ENCODE measurements around the gene ERGIC1. TPM values are rescaled to one million over a fixed set of nuclear protein-coding genes. Genes with fewer than 3 reads are reported as not detected.
A peak's percentile ranks its signal among the peaks of the same experiment; 100 is the strongest.

The ERGIC1 gene
- total RNA-seq, 1 donor from 2014 or later = 201 TPM

GRCh38 chr5:172973127-172973916 lies 139.3 kb downstream of the ERGIC1 start:
- DNase-seq (ENCODE audit: low spot score) = no peak

GRCh38 chr5:172973931-172974330 lies 139.9 kb downstream of the ERGIC1 start:
- DNase-seq (ENCODE audit: low spot score) = no peak

- DNase-seq (ENCODE audit: low spot score) = no peak
Observed at GRCh38 chr5:172975289-172975688, 141.2 kb downstream of the ERGIC1 start.

- no peak for DNase-seq (ENCODE audit: low spot score)
Observed at GRCh38 chr5:172979778-172980177, 145.7 kb downstream of the ERGIC1 start.

DNA sequence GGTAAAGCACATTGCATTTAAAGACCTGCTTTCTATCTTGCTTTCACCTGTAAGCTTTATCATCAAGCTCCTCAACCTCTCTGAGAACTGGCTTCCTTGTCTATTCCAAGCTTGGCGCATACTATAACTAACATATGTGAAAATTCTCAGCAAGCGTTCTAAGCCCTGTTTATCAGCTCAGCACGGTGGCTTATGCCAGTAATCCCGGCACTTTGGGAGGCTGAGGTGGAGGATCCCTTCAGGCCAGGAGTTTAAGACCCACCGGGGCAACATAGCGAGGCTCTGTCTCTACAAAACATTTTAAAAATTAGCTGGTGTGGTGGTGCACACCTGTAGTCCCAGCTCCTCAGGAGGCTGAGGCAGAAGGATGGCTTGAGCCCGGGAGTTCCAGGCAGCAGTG lies 147.9 kb downstream of the ERGIC1 start:
- no peak for DNase-seq (ENCODE audit: low spot score)

DNA sequence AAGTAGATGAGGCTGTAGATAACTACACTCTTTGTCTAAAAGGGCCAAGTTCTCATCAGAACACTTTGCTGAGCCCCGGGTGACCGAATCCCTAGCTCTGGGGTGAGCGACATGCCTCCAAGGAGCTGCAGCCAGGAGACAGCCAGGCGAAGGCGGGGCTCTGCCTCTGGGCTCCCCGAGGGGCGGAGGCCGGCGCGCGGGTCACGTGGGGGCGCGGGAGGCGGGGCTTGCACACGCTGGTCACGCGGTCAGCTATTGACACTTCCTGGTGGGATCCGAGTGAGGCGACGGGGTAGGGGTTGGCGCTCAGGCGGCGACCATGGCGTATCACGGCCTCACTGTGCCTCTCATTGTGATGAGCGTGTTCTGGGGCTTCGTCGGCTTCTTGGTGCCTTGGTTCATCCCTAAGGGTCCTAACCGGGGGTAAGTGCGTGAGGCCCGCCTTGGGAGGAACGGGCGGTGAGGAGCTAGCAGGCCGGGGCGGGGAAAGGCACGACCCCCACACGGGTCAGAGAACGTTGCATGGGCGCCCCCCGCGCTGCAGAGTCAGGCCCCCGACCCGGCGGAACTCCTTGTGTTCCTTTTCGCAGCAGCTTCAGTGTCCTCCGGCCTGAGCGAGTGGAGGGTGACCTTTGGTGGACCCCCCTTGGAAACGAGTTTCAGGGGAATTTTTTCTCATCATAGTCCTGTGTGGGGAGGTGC lies 149.6 kb downstream of the ERGIC1 start, which contains the start of gene ATP6V0E1:
Gene ATP6V0E1 (plus strand): TSS at position 230 of the 702 bp plus-strand sequence. CDS start 90 bp downstream, at position 320.
- peak; percentile 100 for DNase-seq (ENCODE audit: low spot score)

- no peak for DNase-seq (ENCODE audit: low spot score)
Observed at GRCh38 chr5:172984244-172984953, 150.3 kb downstream of the ERGIC1 start.

DNA sequence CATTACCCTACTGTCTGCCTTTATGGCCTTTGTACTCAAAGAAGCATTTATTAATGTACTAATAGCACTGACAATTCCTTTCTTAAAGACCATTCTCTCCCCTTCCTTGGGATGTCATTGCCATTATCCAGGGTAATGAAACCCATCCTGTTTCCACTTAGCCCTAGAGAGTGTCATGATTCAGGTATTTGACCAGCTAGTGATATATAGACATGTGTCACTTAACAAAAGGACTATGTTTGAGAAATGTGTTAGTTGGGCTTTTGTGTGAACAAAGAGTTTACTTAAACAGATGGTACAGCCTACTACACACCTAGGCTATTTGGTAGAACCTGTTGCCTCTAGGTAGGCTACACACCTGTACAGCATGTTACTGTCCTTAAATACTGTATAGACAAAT lies 151.5 kb downstream of the ERGIC1 start:
- DNase-seq (ENCODE audit: low spot score) = no peak

GRCh38 chr5:172988276-172988675 lies 154.2 kb downstream of the ERGIC1 start:
- no peak for DNase-seq (ENCODE audit: low spot score)

DNA sequence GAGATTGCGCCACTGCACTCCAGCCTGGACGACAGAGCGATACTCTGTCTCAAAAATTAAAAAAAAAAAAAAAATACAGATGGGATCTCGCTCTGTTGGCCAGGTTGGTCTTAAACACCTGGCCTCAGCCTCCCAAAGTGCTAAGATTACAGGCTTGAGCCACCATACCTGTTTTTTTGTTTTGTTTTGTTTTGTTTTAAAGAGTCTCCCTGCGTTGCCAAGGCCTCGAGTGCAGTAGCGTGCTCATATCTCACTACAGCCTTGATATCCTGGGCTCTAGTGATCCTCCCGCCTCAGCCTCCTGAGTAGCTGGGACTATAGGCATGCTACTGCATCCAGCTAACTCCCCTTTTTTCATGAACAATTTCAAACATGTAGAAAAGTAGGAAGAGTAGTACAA lies 156.7 kb downstream of the ERGIC1 start:
- DNase-seq (ENCODE audit: low spot score) = no peak

DNA sequence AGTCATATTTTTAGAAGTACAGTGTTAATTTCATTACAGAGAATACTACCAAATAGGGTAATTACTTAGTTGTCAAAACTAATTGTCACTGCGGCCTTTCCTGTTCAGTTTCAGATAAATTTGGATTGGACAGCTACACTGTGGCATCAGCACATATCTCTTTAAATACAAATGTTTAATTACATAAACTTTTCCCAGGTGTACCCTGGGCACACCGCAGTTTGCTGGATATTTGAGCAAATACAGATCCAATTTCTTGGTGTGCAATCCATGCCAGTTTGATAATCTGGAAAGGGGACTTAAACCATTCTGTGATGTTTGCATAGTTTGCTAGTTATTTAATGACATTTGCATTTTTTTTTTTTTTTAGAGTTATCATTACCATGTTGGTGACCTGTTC lies 160.4 kb downstream of the ERGIC1 start:
- no peak for DNase-seq (ENCODE audit: low spot score)

- no peak for DNase-seq (ENCODE audit: low spot score)
Observed at GRCh38 chr5:172999372-172999973, 165.4 kb downstream of the ERGIC1 start.

GRCh38 chr5:172999974-173000373 lies 165.9 kb downstream of the ERGIC1 start:
- DNase-seq (ENCODE audit: low spot score) = no peak

DNA sequence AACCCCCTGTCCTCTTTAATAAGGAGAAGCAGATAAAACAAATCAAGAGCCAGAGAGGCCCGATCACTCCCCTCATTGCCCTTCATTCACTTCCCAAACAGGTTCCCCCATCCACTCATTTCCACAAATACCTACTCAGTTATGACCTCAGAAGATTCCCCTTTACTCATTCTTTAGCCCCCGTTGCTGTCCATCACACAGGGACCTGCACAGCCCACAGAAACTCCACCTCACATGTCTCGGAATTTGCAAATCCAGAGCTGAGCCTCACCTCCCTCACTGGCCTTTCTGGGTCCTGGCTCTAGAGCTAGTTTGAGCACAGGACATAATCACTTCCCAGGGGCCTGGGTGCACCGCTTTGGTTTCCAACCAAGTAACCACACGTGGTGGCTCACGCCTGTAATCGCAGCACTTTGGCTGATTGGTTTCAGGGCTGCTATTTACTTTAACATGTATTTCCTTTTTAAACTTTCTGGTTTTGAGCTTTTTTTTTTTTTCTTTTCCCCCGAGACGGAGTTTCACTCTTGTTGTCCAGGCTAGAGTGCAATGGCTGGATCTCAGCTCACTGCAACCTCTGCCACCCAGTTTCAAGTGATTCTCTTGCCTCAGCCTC lies 167.3 kb downstream of the ERGIC1 start:
- DNase-seq (ENCODE audit: low spot score) = no peak

Other genes starting within 250 kb of the ERGIC1 start
- gene NEURL1B, start 193.0 kb upstream of the ERGIC1 start, total RNA-seq = 35.8 TPM
- 1,666 TPM for gene DUSP1, start 63.1 kb upstream of the ERGIC1 start, total RNA-seq
- 28.2 TPM for gene RPL26L1, start 125.2 kb downstream of the ERGIC1 start, total RNA-seq
- 319 TPM for gene ATP6V0E1, start 149.5 kb downstream of the ERGIC1 start, total RNA-seq
- gene CREBRF, start 222.1 kb downstream of the ERGIC1 start, total RNA-seq = 18.4 TPM

Data from mesenteric fat pad (tissue), 1 donor.